Measurements from ENCODE around the gene GLP2R. TPM values are rescaled to one million over a fixed set of nuclear protein-coding genes. Genes with fewer than 3 reads are reported as not detected.

Gene GLP2R
- total RNA-seq, 1 donor, result not detected

- Histone ChIP-seq H3K4me3 (ENCODE audit: insufficient read depth, low read length) (no peak overlapping the region), H3K79me2 (ENCODE audit: insufficient read depth, low read length) (no peaks in the 10 kb centered on the region), H3K4me1 (ENCODE audit: insufficient read depth, low read length) (no peaks in the 10 kb centered on the region), H3K4me2 (ENCODE audit: insufficient read depth, low read length) (no peak overlapping the region), H3K27me3 (ENCODE audit: insufficient read depth, low read length) (no peaks in the 10 kb centered on the region), H4K20me1 (ENCODE audit: insufficient read depth, low read length) (no peaks in the 10 kb centered on the region), H3K9me3 (ENCODE audit: low read depth, low read length) (no peaks in the 10 kb centered on the region), H2AFZ (ENCODE audit: low read length) (no peak overlapping the region), H3K27ac (ENCODE audit: low read depth, low read length) (no peak overlapping the region), H3K36me3 (ENCODE audit: insufficient read depth, low read length) (no peaks in the 10 kb centered on the region)
- DNase-seq (ENCODE audit: insufficient read length, low spot score, missing footprints), result no peak
- TF ChIP-seq, protein P1, sequence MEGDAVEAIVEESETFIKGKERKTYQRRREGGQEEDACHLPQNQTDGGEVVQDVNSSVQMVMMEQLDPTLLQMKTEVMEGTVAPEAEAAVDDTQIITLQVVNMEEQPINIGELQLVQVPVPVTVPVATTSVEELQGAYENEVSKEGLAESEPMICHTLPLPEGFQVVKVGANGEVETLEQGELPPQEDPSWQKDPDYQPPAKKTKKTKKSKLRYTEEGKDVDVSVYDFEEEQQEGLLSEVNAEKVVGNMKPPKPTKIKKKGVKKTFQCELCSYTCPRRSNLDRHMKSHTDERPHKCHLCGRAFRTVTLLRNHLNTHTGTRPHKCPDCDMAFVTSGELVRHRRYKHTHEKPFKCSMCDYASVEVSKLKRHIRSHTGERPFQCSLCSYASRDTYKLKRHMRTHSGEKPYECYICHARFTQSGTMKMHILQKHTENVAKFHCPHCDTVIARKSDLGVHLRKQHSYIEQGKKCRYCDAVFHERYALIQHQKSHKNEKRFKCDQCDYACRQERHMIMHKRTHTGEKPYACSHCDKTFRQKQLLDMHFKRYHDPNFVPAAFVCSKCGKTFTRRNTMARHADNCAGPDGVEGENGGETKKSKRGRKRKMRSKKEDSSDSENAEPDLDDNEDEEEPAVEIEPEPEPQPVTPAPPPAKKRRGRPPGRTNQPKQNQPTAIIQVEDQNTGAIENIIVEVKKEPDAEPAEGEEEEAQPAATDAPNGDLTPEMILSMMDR (IDR thresholded peaks at IDR 0.05; ENCODE audit: extremely low read depth, low read depth, low read length), result no peak
Measured at GRCh38 chr17:9929871-9930270, 104.1 kb downstream of the GLP2R start.

GRCh38 chr17:9931144-9931741, 105.5 kb downstream of the GLP2R start:
- Histone ChIP-seq H3K27me3 (ENCODE audit: insufficient read depth, low read length) (no peaks in the 10 kb centered on the region), H2AFZ (ENCODE audit: low read length) (no peak overlapping the region), H3K27ac (ENCODE audit: low read depth, low read length) (no peak overlapping the region), H4K20me1 (ENCODE audit: insufficient read depth, low read length) (no peaks in the 10 kb centered on the region), H3K79me2 (ENCODE audit: insufficient read depth, low read length) (no peaks in the 10 kb centered on the region), H3K4me2 (ENCODE audit: insufficient read depth, low read length) (no peak overlapping the region), H3K9me3 (ENCODE audit: low read depth, low read length) (no peaks in the 10 kb centered on the region), H3K36me3 (ENCODE audit: insufficient read depth, low read length) (no peaks in the 10 kb centered on the region), H3K4me1 (ENCODE audit: insufficient read depth, low read length) (no peaks in the 10 kb centered on the region), H3K4me3 (ENCODE audit: insufficient read depth, low read length) (no peak overlapping the region)
- DNase-seq (ENCODE audit: insufficient read length, low spot score, missing footprints), result no peak
- TF ChIP-seq, protein P1 (IDR thresholded peaks at IDR 0.05; ENCODE audit: extremely low read depth, low read depth, low read length), result no peak

DNA sequence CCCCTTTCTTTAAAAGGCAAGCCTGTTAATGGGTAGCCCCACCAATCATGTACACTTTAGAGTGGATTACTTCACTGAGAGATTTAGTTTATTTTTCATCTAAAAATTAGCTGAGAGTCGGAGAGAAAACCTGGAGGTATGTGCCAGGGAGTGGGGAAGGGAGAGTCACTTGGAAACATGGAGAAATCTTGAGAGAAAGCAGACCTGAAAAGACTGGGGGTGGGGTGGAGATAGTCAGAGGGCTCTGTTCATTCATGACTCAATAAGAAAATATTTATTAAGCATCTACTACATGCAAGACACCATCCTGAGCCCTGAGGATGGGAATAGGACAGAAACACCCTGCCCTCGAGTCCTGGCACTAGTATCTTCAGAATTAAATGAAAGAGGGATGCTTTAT, 106.8 kb downstream of the GLP2R start:
- Histone ChIP-seq H3K4me1 (ENCODE audit: insufficient read depth, low read length) (no peaks in the 10 kb centered on the region), H4K20me1 (ENCODE audit: insufficient read depth, low read length) (no peaks in the 10 kb centered on the region), H2AFZ (ENCODE audit: low read length) (no peak overlapping the region), H3K9me3 (ENCODE audit: low read depth, low read length) (no peaks in the 10 kb centered on the region), H3K4me2 (ENCODE audit: insufficient read depth, low read length) (no peak overlapping the region), H3K27ac (ENCODE audit: low read depth, low read length) (no peak overlapping the region), H3K36me3 (ENCODE audit: insufficient read depth, low read length) (no peaks in the 10 kb centered on the region), H3K4me3 (ENCODE audit: insufficient read depth, low read length) (no peak overlapping the region), H3K79me2 (ENCODE audit: insufficient read depth, low read length) (no peaks in the 10 kb centered on the region), H3K27me3 (ENCODE audit: insufficient read depth, low read length) (no peaks in the 10 kb centered on the region)
- DNase-seq (ENCODE audit: insufficient read length, low spot score, missing footprints), result no peak
- TF ChIP-seq, protein P1 (IDR thresholded peaks at IDR 0.05; ENCODE audit: extremely low read depth, low read depth, low read length), result no peak

- no peak overlapping the region for H3K4me3 ChIP-seq (ENCODE audit: insufficient read depth, low read length)
- H2AFZ ChIP-seq (ENCODE audit: low read length), result no peak overlapping the region
Measured at GRCh38 chr17:9934331-9934730, 108.6 kb downstream of the GLP2R start.

More at GRCh38 chr17:9934331-9934730, 108.6 kb downstream of the GLP2R start:
- Histone ChIP-seq H3K9me3 (ENCODE audit: low read depth, low read length) (no peaks in the 10 kb centered on the region), H3K27ac (ENCODE audit: low read depth, low read length) (no peak overlapping the region), H3K79me2 (ENCODE audit: insufficient read depth, low read length) (no peaks in the 10 kb centered on the region), H3K4me1 (ENCODE audit: insufficient read depth, low read length) (no peaks in the 10 kb centered on the region), H3K4me2 (ENCODE audit: insufficient read depth, low read length) (no peak overlapping the region), H3K36me3 (ENCODE audit: insufficient read depth, low read length) (no peaks in the 10 kb centered on the region), H4K20me1 (ENCODE audit: insufficient read depth, low read length) (no peaks in the 10 kb centered on the region), H3K27me3 (ENCODE audit: insufficient read depth, low read length) (no peaks in the 10 kb centered on the region)
- peak; percentile 55 for DNase-seq (ENCODE audit: insufficient read length, low spot score, missing footprints)
- TF ChIP-seq, protein P1 (IDR thresholded peaks at IDR 0.05; ENCODE audit: extremely low read depth, low read depth, low read length), result no peak

All from osteoblast (primary cell).